GM19463 (cell line): Measurements from ENCODE around the gene FBLN2.

Experiments used
- ATAC-seq: cut with Tn5 transposase; IDR thresholded peaks from one replicate; pipeline ENCODE4 v1.9.1; 2021; ENCODE audit warnings: mild to moderate bottlenecking, moderate library complexity; ENCODE audit not compliant: unreplicated experiment

FBLN2 gene

DNA sequence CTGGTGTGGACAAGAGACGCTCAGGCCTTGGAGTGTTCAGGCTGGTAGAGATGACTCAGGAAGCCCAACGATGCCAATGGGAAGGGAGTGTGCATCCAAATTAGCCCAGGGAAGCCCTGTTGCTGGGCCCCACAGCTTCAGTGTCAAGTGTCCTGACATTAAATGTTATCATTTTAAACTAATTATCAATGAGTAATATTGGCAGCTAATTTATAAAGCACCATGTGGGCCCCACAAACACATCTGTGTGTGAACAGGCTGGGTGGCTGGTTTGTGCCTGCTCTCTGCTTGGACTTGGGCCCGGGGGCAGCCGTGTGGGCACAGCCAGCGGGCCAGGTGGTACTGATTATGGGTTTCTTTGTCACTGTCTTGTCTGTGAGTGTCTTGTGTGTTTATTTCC lies 15.0 kb downstream of the FBLN2 start:
- no peak for ATAC-seq

DNA sequence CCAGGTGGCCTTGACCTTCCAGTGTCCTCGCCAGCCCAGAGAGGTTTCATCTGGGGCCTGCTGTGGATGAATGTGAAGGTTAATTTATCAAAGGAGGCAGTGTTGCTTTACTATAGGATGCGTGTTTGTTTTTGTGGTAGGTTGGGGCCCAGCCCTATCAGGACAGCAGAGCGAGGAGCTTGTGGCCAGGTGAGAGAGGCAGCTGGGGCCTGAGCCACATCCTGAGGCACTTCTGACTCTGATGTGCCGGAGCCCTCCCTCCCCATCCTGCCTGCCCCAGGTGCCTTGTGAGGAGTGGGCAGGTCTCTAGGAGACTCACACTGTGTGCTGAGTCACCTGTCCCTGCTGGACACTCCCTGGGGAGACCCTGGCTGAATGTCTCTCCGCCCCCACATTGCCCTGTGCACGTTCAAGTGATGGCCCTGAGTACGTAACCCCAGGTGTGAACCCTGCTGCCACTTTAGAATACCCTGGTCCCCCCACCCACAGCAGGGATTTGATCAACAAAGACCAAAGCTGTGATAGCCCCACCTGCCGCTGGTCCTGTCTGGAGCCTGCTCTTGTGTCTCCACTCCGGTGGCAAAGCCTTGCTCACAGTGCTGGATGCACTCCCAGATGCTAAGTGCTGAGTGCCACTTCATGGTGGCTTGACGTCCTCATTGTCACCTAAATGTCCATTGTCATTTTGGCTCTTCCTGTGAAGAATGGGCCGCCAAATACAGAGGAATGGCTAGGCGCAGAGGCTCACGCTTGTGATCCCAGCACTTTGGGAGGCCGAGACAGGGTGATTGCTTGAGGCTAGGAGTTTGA lies 16.0 kb downstream of the FBLN2 start:
- no peak for ATAC-seq

DNA sequence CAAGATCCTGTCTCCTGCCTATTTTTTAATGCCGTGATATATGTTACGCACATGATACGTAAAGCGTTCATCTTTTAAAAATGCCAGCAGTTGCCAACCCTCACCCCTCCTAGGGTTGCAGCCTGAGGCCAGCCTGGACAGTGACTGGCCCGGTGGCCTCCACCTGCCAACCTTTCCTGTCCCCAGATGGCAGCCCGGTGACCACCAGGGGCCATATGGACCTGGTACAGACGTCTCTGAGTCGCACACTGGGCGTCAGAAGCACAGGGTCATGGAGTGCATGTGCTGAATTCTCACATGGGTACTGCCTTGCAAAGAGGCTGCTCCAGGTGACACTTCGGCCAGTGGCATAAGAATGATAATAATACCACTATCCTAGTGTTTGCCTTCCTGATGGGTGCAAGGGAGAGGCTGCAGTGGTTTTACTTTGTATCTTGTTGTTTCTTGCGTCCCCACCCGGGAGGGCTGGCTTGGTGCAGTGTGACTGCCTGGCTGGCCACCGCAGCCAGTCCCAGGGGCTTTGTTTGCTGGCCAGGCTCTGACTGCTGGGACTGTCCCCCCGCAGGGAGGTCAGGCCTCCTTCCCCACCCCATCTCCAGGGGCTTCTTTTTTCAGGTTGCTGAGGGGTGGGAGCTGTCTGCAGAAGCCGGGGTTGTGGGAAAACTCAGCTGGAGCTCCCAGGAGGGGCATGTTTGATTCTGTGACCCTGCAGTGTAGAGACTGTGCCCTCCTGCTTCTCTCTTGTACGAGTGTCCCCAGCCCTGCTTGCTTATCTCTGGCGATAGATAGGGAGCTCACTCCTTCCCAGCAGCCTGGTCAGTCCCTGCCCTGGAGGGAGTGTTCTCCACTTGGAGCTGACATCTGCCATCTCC lies 16.9 kb downstream of the FBLN2 start:
- ATAC-seq, result no peak

DNA sequence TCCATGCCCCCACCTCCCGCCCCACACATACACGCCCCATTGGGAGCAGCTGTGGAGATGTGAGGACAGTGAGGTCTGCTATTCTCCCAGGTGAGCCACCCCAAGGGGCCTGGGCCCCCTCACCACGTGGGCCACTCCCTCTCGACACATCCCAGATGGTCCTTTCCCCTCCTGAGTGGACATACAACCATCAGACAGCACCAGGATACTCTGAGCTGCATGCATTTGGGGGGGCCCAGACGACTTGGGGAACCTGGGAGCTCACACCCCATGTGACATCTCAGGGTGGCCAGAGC lies 17.5 kb downstream of the FBLN2 start:
- no peak for ATAC-seq

DNA sequence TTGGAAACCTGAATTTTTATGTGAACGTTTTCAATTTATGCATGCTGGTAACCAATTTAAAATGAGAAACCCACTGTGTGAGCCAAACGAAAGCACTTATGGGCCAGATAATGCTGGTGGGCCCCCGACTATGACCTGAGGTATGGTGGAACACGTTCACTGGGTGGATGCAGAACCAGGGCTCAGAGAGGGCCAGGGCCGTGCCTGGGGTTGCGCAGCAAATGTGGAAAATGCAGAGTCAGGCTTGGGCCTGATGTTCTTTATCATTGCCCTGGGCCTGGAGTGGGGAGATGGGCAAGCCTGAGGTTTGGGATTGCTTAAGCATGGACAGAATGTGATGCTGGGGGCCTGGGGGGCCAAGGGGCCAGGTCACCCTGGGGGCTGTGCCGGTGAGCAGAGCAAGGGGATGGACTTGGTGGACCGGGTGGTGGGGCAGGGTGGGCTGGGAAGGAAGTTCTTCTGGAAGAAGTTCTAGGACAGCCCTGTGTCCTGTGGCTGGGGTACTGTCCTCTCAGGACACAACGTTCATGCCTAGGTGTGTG lies 17.9 kb downstream of the FBLN2 start:
- ATAC-seq, result no peak

DNA sequence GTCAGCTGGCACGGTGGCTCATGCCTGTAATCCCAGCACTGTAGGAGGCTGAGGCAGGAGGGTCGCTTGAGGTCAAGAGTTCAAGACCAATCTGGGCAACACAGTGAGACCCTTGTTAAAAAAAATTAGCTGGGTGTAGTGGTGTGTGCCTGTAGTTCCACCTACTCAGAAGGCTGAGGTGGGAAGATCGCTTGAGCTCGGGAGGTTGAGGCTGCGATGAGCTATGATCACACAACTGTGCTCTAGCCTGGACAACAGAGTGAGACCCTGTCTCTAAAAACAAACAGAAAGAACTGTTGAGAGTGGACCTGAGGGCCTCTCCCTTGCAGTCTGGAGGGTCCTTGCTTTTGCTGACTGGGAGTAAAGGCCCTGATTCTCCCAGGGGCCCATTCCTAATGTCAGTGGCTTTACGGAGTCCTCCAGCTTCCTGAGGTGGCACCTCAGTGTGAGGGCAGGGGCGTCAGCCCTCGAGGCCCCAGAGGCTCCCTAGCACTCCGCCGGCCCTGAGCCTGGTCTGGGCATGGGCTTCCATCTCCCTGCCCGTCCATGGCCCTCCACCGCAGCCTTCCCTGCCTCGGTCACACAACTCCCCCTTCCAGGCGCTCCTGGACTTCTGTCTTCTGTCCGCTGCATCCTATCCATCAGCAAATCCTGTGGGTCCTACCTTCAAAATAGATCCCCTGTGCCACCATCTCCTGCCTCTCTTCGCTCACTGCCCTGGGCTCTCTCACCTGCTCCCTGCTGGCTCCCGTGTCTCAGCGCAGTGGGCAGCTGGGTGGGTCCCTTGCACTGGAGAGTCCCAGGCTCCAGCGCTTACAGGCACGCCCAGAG lies 19.0 kb downstream of the FBLN2 start:
- no peak for ATAC-seq

DNA sequence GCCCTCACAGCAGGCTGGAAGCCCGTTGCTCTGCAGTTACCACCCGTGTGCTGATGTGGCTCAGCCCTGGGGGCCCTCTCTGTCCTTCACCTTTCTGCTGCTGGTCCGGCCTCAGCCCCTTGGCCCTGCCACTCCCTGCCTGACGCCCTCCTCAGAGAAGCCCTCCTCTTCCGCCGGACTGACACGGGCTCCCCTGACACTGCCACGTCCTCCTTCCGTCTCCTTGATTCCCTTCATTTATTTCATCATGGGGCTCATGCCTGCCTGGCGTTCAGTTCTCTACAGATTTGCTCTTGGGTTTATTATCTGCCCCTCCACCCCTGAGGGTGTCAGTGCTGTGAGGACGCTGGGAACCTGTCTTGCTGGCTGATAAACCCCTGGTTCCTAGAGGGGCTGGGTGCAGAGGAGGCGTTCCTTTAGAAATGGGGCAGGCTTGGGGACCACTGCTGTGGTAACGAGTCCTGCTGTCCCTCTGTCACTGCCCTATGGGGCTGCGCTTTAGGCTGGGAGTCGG lies 19.6 kb downstream of the FBLN2 start:
- no peak for ATAC-seq

DNA sequence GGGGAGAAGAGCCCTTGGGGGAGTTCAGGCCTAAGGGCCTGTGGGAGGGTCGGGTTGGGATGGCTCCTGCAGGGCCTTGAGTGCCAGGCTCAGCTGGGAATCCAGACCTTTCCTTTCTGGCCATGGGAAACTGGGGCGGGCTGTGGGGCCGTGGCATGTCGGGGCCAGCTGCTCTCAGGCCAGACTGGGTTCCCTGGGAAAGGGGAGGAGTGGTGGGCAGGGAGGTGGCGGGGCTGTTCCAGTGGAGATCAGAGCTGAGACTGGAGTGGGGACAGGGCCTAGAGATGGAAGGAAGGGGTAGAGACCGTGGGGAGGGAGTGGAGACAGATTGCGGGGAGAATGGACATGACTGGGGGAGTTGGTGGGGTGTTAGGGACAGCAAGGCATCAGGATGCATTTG lies 20.3 kb downstream of the FBLN2 start:
- no peak for ATAC-seq

DNA sequence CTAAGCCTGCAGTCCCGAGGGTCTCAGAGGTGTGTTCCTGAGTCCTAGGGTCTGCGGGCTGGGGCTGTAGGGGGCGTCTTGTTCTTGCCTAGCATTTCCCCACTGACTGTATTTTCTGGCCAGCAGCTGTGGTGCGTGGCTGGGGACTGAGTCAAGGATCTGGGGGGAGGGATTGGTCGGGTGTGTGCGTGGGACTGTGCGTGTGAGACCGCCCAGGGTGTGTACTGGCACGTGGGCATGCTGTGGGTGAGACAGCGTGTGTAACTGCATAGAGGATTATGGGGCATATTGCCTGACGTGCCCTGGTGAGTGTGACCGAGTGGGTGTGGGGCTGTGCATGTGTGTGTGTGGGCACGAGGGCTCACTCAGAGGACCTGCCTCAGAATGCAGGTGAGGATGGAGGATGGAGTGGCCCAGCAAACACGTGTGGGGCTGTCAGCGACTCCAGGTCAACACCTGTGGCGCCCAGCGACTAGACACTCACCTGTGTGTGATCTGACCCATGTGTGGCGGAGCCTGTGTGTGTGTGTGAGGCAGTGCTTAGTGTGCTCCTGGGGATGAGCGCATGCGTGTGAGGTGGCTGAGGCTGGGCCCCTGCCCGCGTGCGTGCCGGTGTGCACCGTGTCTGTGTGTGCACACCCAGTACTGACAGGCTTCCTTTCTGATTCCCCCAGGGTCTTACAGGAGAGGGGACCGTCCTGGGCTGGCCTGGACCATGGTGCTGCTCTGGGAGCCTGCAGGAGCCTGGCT lies 20.9 kb downstream of the FBLN2 start:
- no peak for ATAC-seq

DNA sequence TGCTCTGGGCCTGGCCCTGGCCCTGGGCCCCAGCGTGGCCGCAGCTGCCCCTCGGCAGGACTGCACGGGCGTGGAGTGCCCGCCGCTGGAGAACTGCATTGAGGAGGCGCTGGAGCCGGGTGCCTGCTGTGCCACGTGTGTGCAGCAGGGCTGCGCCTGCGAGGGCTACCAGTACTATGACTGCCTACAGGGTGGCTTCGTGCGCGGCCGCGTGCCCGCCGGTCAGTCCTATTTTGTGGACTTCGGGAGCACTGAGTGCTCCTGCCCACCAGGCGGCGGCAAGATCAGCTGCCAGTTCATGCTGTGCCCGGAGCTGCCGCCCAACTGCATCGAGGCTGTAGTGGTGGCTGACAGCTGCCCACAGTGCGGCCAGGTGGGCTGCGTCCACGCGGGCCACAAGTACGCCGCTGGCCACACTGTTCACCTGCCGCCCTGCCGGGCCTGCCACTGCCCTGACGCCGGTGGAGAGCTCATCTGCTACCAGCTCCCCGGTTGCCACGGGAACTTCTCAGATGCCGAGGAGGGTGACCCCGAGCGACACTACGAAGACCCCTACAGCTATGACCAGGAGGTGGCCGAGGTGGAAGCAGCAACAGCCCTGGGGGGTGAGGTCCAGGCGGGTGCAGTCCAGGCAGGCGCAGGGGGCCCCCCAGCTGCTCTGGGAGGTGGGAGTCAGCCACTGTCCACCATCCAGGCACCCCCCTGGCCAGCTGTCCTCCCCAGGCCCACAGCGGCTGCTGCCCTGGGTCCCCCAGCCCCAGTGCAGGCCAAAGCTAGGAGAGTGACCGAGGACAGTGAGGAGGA lies 21.7 kb downstream of the FBLN2 start:
- no peak for ATAC-seq

DNA sequence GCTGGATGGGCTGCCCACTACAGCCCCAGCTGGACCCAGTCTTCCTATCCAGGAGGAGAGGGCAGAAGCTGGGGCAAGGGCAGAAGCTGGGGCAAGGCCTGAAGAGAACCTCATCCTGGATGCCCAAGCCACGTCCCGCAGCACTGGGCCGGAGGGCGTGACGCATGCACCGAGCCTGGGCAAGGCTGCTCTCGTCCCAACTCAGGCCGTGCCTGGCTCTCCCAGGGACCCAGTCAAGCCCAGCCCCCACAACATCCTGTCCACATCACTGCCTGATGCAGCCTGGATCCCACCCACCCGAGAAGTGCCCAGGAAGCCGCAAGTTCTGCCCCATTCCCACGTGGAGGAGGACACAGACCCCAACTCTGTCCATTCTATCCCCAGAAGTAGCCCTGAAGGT lies 22.3 kb downstream of the FBLN2 start:
- no peak for ATAC-seq

DNA sequence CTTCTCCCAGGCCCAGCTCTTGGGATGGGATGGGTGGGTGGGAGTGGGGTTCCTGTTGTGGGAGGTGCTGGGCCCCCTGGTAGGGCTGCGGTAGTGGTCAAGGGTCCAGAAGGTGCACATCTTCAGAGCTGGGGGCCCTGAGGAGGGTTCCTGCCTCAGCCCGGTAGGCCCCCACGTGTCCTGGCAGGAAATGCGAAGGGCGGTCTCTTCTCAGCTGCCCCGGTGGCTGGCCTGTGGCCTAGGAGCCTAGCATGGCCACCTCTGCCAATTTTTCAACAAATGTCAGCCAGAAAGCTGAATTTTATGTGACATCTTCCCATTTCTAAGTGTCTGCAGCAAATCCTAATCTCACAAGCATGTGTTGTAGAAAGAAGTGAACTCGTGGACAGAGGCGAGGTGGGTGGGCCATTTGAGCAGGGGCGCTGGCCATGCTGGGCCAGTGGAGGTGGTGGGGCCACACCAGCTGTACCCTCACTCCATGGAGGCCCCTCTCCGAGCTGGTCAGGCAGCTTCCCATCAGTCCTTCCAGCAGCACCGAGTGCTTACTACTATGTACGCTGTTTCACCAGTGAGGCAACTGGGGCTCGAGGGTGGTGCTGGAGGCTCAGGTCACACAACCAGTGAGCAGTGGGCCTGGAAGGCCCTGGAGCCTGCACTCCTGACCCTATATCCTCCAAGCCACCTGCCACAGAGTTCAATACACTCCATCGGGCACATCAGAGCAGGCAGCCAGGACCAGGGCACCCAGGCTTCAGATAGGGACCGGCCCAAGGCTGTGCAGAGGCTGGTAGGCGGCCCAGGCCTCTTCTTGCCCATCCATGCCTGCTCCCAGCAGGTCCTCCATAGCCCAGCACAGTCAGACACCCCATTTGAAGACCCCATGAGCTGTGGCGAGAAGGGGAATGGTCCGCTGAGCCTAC lies 23.2 kb downstream of the FBLN2 start:
- ATAC-seq, result no peak

DNA sequence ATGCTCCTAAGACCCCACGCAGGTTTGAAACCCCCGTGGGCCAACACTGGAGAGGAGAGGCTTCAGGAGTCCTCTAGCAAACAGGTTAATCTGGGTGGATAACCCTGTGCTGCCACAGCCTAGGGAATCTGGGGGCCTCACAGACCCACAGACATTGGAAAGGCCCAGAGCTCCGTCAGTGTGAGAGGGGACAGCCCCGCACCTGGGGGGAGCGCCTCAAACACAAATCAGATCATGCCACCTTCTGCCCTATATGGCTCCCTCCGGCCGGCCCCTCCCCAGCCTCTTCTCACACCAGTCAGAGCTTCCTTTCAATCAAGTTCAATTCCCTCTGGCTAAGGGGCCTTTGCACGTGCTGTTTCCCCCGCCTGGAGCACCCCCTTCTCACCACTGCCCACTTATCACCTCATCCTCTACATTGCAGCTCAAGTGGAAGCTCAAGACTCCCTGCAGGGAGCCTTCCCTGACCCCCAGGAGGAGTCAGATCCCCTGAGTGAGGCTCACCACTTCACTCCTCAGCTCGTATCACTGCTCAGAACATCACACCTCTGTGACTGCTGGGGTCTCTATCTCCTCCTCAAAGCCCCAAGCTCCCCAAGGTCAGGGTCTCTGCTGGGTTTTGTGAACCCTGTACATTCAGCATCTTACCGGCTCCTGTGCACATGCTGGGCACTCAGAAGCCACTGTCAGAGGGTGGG lies 24.1 kb downstream of the FBLN2 start:
- ATAC-seq, result no peak

DNA sequence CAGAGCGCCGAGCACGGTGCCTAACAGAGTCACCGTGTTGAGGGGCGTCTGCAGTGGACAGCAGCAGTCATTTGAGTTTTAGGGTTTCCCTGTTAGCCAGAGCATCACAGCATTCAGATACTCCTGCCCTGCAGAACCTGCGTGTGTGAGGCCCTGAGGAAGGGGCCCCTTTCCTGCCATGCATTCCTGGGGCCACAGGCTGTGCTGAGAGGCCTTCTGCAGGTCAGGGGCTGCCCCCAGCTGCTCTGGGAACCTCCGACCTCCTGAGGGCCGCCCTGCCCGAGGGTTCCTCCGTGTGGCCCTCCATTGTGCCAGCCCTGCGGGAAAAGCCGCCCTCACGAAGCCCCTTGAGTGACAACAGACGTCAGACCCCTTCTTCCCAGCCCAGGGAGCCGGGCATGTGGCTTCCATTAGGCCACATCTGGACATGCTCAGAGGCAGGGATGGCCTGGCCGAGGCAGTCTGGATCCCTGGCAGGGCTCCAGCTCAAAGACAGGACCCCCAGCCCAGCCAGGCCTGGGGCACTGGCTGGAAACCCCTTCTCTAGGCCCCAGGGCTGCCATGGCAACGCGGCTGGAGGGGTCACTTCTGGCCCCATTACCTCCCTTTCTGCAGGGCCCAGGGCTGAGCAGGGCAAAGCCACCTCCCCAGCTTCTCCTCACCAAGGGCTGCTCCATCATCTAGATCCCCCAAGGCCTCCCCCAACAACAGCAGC lies 25.3 kb downstream of the FBLN2 start:
- ATAC-seq, result no peak

DNA sequence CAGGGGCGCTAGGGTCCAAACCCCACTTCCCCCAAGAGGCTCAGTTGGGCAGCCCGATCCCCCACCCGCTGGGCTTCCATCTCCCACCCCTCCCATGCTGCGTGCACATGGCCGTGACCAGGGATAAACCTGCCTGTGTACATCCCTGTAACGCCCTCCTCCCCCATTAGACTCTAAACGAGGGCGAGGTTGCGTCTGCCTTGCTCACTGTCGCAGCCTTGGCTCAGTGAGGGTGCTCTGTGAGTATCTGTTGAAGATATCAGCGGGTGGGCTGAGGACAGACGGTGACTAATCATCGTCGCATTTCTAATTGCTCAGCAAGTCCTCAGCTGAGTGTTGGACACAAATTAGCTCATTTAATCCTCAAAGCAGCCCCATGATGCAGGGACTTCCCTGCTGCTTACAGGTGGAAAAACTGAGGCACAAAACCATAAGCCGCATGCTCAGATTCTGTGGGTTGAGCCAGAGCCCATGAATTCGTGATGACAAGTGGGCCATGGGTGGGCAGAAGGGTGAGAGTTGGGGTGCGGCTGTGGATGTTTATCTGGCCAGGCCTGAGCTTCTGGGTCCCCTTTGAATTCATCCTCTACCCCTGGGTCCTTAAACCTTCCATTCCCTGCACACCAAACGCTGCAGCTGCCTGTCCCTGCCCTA lies 26.0 kb downstream of the FBLN2 start:
- ATAC-seq, result no peak

DNA sequence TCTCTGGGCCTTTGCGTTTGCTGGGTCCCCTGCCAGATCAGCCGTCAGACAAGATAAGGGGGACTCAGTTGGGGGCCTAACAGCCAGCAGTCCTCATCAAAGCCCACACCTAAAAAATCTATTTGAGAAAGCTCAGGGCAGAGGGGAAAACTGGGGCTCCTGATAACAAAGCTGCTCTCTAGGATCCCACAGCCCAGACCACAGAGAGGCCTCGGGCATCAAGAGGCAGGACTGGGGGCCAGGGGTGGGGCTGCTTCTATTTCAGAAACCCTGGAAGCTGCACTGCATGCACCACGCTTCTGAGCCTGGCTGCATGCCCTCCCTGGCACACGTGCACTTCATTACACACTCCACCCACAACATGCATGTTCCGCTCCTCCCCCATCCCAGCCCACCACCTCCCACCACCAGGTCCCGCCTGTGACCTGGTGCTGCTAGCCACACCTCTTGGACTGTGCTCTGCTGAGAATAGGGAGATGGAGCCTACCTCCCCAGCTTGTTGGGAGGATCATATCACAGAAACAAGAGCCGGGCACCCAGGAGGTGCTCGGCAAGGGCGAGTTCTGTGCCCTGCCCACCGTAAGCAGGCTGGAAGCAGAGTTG lies 26.6 kb downstream of the FBLN2 start:
- no peak for ATAC-seq
